ENCODE results near the gene CIB4. TPM values are rescaled to one million over a fixed set of nuclear protein-coding genes. Genes with fewer than 3 reads are reported as not detected.

The CIB4 gene
- total RNA-seq, 5 donors from 2014 or later (not counting 1 experiment from before 2014, with no cell fraction given), result not detected

GRCh38 chr2:26674002-26674751 is 33.0 kb upstream of the CIB4 start:
- ChIA-PET POLR2A (no interaction called here), CTCF (no interaction called here)
- Histone ChIP-seq H3K27me3 (replicated peaks in 1 of 2; ENCODE audit: control insufficient read depth in 2 of 2, extremely low read depth in 1 of 2, insufficient read depth in 2 of 2, low read length in 1 of 2) (peaks cover 2 to 46% of the 10 kb centered on the region in 2 experiments), H3K4me3 (ENCODE audit: control insufficient read depth in 1 of 2, extremely low read depth in 1 of 2, low read length in 1 of 2) (no peak overlapping the region), H3K4me1 (ENCODE audit: control insufficient read depth in 1 of 2, extremely low read depth in 1 of 2, insufficient read depth in 2 of 2, low read length in 2 of 2) (no peaks in the 10 kb centered on the region), H3K36me3 (ENCODE audit: control insufficient read depth in 2 of 2, extremely low read depth in 1 of 2, insufficient read depth in 1 of 2, low read length in 1 of 2) (no peaks in the 10 kb centered on the region), H3K27ac (ENCODE audit: low read length) (no peak overlapping the region), H3K9me3 (no peaks in the 10 kb centered on the region)
- H3K4me3 Mint-ChIP-seq, result no peak overlapping the region
- H3K36me3 Mint-ChIP-seq, result no peaks in the 10 kb centered on the region
- H3K27ac Mint-ChIP-seq, result no peak overlapping the region
- peaks cover 0 to 6% (median 4%) of the 10 kb centered on the region in 3 donors for H3K9me3 Mint-ChIP-seq
- DNase-seq, result no peak
- H3K27me3 Mint-ChIP-seq, result peaks cover 42 to 43% of the 10 kb centered on the region in 2 donors
- 54% methylated on average over 13 of the region's 14 CpGs for WGBS (ENCODE audit: insufficient coverage)
- H3K4me1 Mint-ChIP-seq, result no peaks in the 10 kb centered on the region
- ATAC-seq (replicated peaks in 1 of 4), result no peak

DNA sequence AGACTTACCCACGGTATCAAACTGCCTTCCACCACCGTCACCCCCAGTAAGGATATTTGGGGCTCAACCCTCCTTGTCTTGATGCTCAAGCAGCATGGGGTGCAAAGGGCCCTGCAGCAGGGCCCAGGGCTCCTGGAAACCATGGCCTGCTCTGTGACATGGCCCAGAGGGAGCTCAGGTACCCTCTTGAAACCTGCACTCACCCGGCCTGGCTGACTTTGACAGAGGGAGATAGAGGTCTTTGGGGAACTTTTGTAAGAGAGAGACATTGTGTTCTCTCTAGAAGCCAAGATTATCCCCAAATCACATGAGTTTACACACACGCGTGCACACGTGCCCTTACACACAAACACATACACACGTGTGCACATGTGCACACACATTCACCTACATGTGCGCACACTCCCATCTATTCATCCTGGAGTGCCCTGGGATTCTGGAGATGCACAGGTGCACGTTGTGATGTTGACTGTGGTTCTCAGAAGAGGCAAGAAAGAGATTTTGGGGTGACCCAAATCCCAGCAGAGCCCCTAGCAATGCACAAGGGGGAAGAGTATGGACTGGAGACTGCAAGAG is 31.7 kb upstream of the CIB4 start:
- H3K27me3 Mint-ChIP-seq, result peaks cover 38 to 53% of the 10 kb centered on the region in 2 donors
- CTCF ChIA-PET, result no interaction called here
- 50% methylated on average over 3 of the region's 9 CpGs for WGBS (ENCODE audit: insufficient coverage)

DNA sequence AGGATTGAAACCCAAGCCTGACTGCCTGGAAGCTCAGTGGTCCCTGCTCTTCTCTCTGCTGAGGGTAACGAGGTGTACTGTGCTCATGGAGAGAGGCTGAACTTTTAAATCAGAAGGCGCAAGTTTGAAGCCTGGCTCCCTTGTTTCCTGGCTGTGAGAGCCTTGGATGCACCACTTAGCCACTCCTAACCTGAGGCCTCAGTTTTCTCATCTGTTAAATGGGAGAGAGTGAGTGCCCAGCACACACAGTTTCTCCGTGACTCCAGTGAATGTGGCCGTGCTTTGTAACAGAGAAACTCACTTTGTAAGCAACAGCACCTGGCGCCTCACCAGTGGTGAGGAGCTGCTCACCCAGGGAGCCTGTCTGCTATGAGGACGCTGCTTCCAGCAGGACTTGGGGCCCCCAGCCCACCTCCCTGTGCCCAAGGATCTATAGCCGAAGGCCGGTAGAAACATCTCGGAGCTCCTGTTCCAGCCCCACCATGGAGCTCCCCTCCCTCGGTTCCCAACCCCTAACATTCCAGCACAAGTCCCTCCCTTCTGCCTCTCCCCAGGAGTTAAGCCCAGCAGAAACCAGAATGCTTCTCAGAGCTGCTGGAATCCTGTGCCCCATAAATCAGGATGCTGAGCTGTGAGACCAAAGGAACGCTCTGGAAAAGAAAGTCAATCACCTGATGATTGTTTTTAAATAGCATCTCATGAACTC is 31.1 kb upstream of the CIB4 start:
- Mint-ChIP-seq H3K27me3 (peaks cover 37 to 57% of the 10 kb centered on the region in 2 donors), H3K9me3 (peaks cover 0 to 2% (median 0%) of the 10 kb centered on the region in 3 donors), H3K4me3 (no peak overlapping the region), H3K36me3 (no peaks in the 10 kb centered on the region), H3K4me1 (no peaks in the 10 kb centered on the region), H3K27ac (no peak overlapping the region)
- peaks cover 6 to 55% of the 10 kb centered on the region in 2 experiments for H3K27me3 ChIP-seq (replicated peaks in 1 of 2; ENCODE audit: control insufficient read depth in 2 of 2, extremely low read depth in 1 of 2, insufficient read depth in 2 of 2, low read length in 1 of 2)
- POLR2A ChIA-PET, result interaction anchor here in 1 of 2 donors (0.5 kb wide), 1 partner anchor 497 kb away, joined by 5 read pairs; no protein-coding TSS in a partner anchor
- DNase-seq, result no peak
- H3K4me3 ChIP-seq (ENCODE audit: control insufficient read depth in 1 of 2, extremely low read depth in 1 of 2, low read length in 1 of 2), result no peak overlapping the region
- no peak for ATAC-seq (replicated peaks in 1 of 4)
- no peaks in the 10 kb centered on the region for H3K36me3 ChIP-seq (ENCODE audit: control insufficient read depth in 2 of 2, extremely low read depth in 1 of 2, insufficient read depth in 1 of 2, low read length in 1 of 2)
- no peaks in the 10 kb centered on the region for H3K9me3 ChIP-seq
- WGBS (ENCODE audit: insufficient coverage), result 72% methylated on average over 6 of the region's 11 CpGs
- H3K27ac ChIP-seq (ENCODE audit: low read length), result no peak overlapping the region
- CTCF ChIA-PET, result no interaction called here
- H3K4me1 ChIP-seq (ENCODE audit: control insufficient read depth in 1 of 2, extremely low read depth in 1 of 2, insufficient read depth in 2 of 2, low read length in 2 of 2), result no peaks in the 10 kb centered on the region

More for the DNA sequence above, 31.7 kb upstream of the CIB4 start:
- H3K27ac Mint-ChIP-seq, result no peak overlapping the region
- POLR2A ChIA-PET, result no interaction called here
- H3K4me3 ChIP-seq (ENCODE audit: control insufficient read depth in 1 of 2, extremely low read depth in 1 of 2, low read length in 1 of 2), result no peak overlapping the region
- no peaks in the 10 kb centered on the region for H3K4me1 Mint-ChIP-seq
- no peak overlapping the region for H3K27ac ChIP-seq (ENCODE audit: low read length)
- no peaks in the 10 kb centered on the region for H3K36me3 Mint-ChIP-seq
- no peak overlapping the region for H3K4me3 Mint-ChIP-seq
- H3K27me3 ChIP-seq (replicated peaks in 1 of 2; ENCODE audit: control insufficient read depth in 2 of 2, extremely low read depth in 1 of 2, insufficient read depth in 2 of 2, low read length in 1 of 2), result peaks cover 6 to 55% of the 10 kb centered on the region in 2 experiments
- no peaks in the 10 kb centered on the region for H3K36me3 ChIP-seq (ENCODE audit: control insufficient read depth in 2 of 2, extremely low read depth in 1 of 2, insufficient read depth in 1 of 2, low read length in 1 of 2)
- H3K4me1 ChIP-seq (ENCODE audit: control insufficient read depth in 1 of 2, extremely low read depth in 1 of 2, insufficient read depth in 2 of 2, low read length in 2 of 2), result no peaks in the 10 kb centered on the region
- ATAC-seq (replicated peaks in 1 of 4) (no peak), DNase-seq (no peak)
- H3K9me3 Mint-ChIP-seq, result peaks cover 0 to 6% (median 4%) of the 10 kb centered on the region in 3 donors
- H3K9me3 ChIP-seq, result no peaks in the 10 kb centered on the region

DNA sequence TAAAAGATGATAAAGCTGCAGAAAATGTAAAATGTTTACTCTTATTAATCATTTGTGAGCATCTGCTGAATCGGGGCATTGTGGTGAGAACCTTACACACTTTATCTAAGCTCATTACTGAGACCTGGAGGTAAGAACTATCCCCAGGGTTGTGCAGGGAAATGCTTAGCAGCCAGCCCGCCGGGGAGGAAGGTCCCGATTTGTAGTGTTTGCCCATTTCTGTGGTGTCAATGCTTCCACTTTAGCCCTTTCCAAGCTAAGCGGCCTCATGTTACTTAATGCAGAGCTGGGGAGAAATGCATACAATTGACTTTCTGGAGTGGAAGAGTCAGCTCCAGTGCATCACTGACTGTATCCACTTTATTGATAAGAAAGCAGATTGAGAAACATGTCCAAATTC is 30.5 kb upstream of the CIB4 start:
- peaks cover 6 to 55% of the 10 kb centered on the region in 2 experiments for H3K27me3 ChIP-seq (replicated peaks in 1 of 2; ENCODE audit: control insufficient read depth in 2 of 2, extremely low read depth in 1 of 2, insufficient read depth in 2 of 2, low read length in 1 of 2)
- no peak for ATAC-seq (replicated peaks in 1 of 4)
- H3K27me3 Mint-ChIP-seq, result peaks cover 42 to 62% of the 10 kb centered on the region in 2 donors
- H3K36me3 Mint-ChIP-seq, result no peaks in the 10 kb centered on the region
- H3K9me3 ChIP-seq, result no peaks in the 10 kb centered on the region
- ChIA-PET POLR2A (no interaction called here), CTCF (no interaction called here)
- H3K36me3 ChIP-seq (ENCODE audit: control insufficient read depth in 2 of 2, extremely low read depth in 1 of 2, insufficient read depth in 1 of 2, low read length in 1 of 2), result no peaks in the 10 kb centered on the region
- no peaks in the 10 kb centered on the region for H3K9me3 Mint-ChIP-seq
- 72% methylated on average over 4 of the region's 5 CpGs for WGBS (ENCODE audit: insufficient coverage)
- H3K27ac ChIP-seq (ENCODE audit: low read length), result no peak overlapping the region
- no peak overlapping the region for H3K27ac Mint-ChIP-seq
- H3K4me3 ChIP-seq (ENCODE audit: control insufficient read depth in 1 of 2, extremely low read depth in 1 of 2, low read length in 1 of 2), result no peak overlapping the region
- H3K4me1 ChIP-seq (ENCODE audit: control insufficient read depth in 1 of 2, extremely low read depth in 1 of 2, insufficient read depth in 2 of 2, low read length in 2 of 2), result no peaks in the 10 kb centered on the region
- no peaks in the 10 kb centered on the region for H3K4me1 Mint-ChIP-seq
- no peak for DNase-seq
- H3K4me3 Mint-ChIP-seq, result no peak overlapping the region

DNA sequence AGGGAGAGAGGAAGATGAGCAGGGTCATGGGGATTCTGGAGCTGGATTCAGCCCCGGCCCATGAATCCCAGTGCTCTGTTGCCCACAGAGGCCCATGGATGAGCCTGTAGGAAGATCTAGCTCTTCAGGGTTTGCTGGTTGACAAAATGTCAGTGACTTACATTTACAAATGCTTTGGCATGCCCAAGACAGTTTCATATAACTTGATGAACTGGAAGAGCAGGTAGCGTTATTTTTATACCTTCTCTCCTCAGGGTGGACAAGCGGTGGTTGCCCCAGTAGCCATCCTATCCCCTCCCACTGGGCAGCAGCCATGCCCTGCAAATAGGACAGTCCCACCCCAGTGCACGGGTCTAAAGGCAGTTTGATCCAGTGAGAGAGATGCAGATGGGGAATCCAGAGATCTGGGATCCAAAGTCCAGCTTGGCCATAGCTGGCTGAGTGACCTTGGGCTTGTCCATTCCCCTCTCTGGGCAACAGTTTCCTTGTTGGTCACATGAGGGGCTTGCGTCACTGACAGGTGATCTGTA is 29.8 kb upstream of the CIB4 start:
- no peaks in the 10 kb centered on the region for H3K9me3 Mint-ChIP-seq
- H3K4me3 ChIP-seq (ENCODE audit: control insufficient read depth in 1 of 2, extremely low read depth in 1 of 2, low read length in 1 of 2), result no peak overlapping the region
- no peaks in the 10 kb centered on the region for H3K4me1 Mint-ChIP-seq
- no peak overlapping the region for H3K27ac ChIP-seq (ENCODE audit: low read length)
- H3K36me3 ChIP-seq (ENCODE audit: control insufficient read depth in 2 of 2, extremely low read depth in 1 of 2, insufficient read depth in 1 of 2, low read length in 1 of 2), result no peaks in the 10 kb centered on the region
- WGBS (ENCODE audit: insufficient coverage), result 77% methylated on average over 3 of the region's 5 CpGs
- H3K27me3 ChIP-seq (replicated peaks in 1 of 2; ENCODE audit: control insufficient read depth in 2 of 2, extremely low read depth in 1 of 2, insufficient read depth in 2 of 2, low read length in 1 of 2), result peaks cover 6 to 54% of the 10 kb centered on the region in 2 experiments
- peaks cover 38 to 61% of the 10 kb centered on the region in 2 donors for H3K27me3 Mint-ChIP-seq
- H3K27ac Mint-ChIP-seq, result no peak overlapping the region
- ChIA-PET POLR2A (no interaction called here), CTCF (interaction anchor here in 1 of 2 donors (0.6 kb wide), 1 partner anchor 666 kb away, joined by 4 read pairs; no protein-coding TSS in a partner anchor)
- no peak overlapping the region for H3K4me3 Mint-ChIP-seq
- no peak for ATAC-seq (replicated peaks in 1 of 4)
- no peaks in the 10 kb centered on the region for H3K9me3 ChIP-seq
- no peak for DNase-seq
- H3K36me3 Mint-ChIP-seq, result no peaks in the 10 kb centered on the region
- H3K4me1 ChIP-seq (ENCODE audit: control insufficient read depth in 1 of 2, extremely low read depth in 1 of 2, insufficient read depth in 2 of 2, low read length in 2 of 2), result no peaks in the 10 kb centered on the region

DNA sequence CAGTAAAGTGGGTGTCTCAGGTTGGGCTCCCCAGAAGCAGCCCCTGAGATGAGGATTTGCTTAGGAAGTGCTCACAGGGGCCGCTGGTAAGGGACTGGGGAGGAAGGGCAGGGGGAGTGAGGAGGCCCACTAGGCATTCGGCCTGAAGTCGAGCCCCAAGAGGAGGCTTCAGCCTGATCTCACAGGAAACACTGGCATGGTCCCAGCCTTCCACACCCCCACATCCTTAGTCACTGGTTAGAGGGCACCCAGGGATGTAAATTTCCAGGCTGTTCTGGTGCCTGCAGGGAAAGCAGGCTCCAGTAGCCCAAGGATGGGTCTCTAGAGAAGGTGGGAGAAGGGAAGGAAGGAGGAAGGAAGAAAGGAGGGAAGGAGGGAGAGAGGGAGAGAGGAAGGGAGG is 29.0 kb upstream of the CIB4 start:
- no peak overlapping the region for H3K27ac ChIP-seq (ENCODE audit: low read length)
- H3K27me3 Mint-ChIP-seq, result peaks cover 38 to 66% of the 10 kb centered on the region in 2 donors
- no CpG with 5 or more reads among the region's 3 CpGs for WGBS (ENCODE audit: insufficient coverage)
- H3K36me3 Mint-ChIP-seq, result no peaks in the 10 kb centered on the region
- no peak overlapping the region for H3K4me3 ChIP-seq (ENCODE audit: control insufficient read depth in 1 of 2, extremely low read depth in 1 of 2, low read length in 1 of 2)
- no peak overlapping the region for H3K27ac Mint-ChIP-seq
- H3K4me1 Mint-ChIP-seq, result no peaks in the 10 kb centered on the region
- ChIA-PET CTCF (interaction anchor here in 1 of 2 donors (0.6 kb wide), 1 partner anchor 665 kb away, joined by 4 read pairs; no protein-coding TSS in a partner anchor), POLR2A (no interaction called here)
- H3K36me3 ChIP-seq (ENCODE audit: control insufficient read depth in 2 of 2, extremely low read depth in 1 of 2, insufficient read depth in 1 of 2, low read length in 1 of 2), result no peaks in the 10 kb centered on the region
- H3K9me3 Mint-ChIP-seq, result no peaks in the 10 kb centered on the region
- DNase-seq, result no peak
- H3K4me1 ChIP-seq (ENCODE audit: control insufficient read depth in 1 of 2, extremely low read depth in 1 of 2, insufficient read depth in 2 of 2, low read length in 2 of 2), result no peaks in the 10 kb centered on the region
- H3K27me3 ChIP-seq (replicated peaks in 1 of 2; ENCODE audit: control insufficient read depth in 2 of 2, extremely low read depth in 1 of 2, insufficient read depth in 2 of 2, low read length in 1 of 2), result peaks cover 6 to 51% of the 10 kb centered on the region in 2 experiments
- no peaks in the 10 kb centered on the region for H3K9me3 ChIP-seq
- no peak for ATAC-seq (replicated peaks in 1 of 4)
- H3K4me3 Mint-ChIP-seq, result no peak overlapping the region

Measured in T-cell (primary cell).